Loucy (cell line): ENCODE results near the gene BCLAF3.

Experiments used
- CTCF ChIP-seq: fragments of 200-600 bp; sonication (generic); conservative IDR thresholded peaks from 2 replicates; pipeline ENCODE4 v1.5.1; 2014; ENCODE audit warnings: mild to moderate bottlenecking, antibody characterized with exemption, low read length
- EZH2phosphoT487 ChIP-seq: fragments of 200-600 bp; IDR thresholded peaks from 2 replicates; pipeline ENCODE4 v1.6.1; 2018; ENCODE audit warnings: antibody characterized with exemption, mild to moderate bottlenecking, moderate library complexity, borderline replicate concordance

- TF ChIP-seq CTCF (no peak), EZH2phosphoT487 (no peak)
These were observed 41.3 kb upstream of the BCLAF3 start for GRCh38 chrX:20032201-20032600.
